HEK293 (cell line): ENCODE measurements around the gene PFDN5.

Source experiments
- EGR2 ChIP-seq: fragments of 450-650 bp; formaldehyde crosslinking; IDR thresholded peaks from 2 replicates; pipeline ENCODE4 v1.5.1; 2016; ENCODE audit warnings: low read depth, missing biosample characterization, missing genetic modification characterization
- FEZF1 ChIP-seq: fragments of 450-650 bp; formaldehyde crosslinking; IDR thresholded peaks from 2 replicates; pipeline ENCODE4 v1.5.1; 2016; ENCODE audit warnings: missing biosample characterization, missing genetic modification characterization
- KLF16 ChIP-seq: fragments of 450-650 bp; formaldehyde crosslinking; IDR thresholded peaks from 2 replicates; pipeline ENCODE4 v1.5.1; 2017; ENCODE audit warnings: missing biosample characterization, missing genetic modification characterization
- PRDM1 ChIP-seq: fragments of 450-650 bp; formaldehyde crosslinking; IDR thresholded peaks from 2 replicates; pipeline ENCODE4; 2016; ENCODE audit warnings: missing biosample characterization, missing genetic modification characterization
- RBAK ChIP-seq: fragments of 450-650 bp; formaldehyde crosslinking; IDR thresholded peaks from 2 replicates; pipeline ENCODE4 v1.5.1; 2016; ENCODE audit warnings: missing biosample characterization, missing genetic modification characterization
- SP2 ChIP-seq: fragments of 450-650 bp; formaldehyde crosslinking; IDR thresholded peaks from 2 replicates; pipeline ENCODE4 v1.5.1; 2016; ENCODE audit warnings: missing biosample characterization, missing genetic modification characterization
- TCF7L2 ChIP-seq: IDR thresholded peaks from 2 replicates; pipeline ENCODE4 v1.6.1; 2011; ENCODE audit warnings: low read depth, mild to moderate bottlenecking, inconsistent platforms, low read length, moderate library complexity, borderline replicate concordance
- ZBTB20 ChIP-seq: fragments of 450-650 bp; formaldehyde crosslinking; IDR thresholded peaks from 2 replicates; pipeline ENCODE4 v1.5.1; 2016; ENCODE audit warnings: missing biosample characterization, missing genetic modification characterization
- ZEB2 ChIP-seq: fragments of 450-650 bp; formaldehyde crosslinking; IDR thresholded peaks from 2 replicates; pipeline ENCODE4 v1.5.1; 2016; ENCODE audit warnings: missing biosample characterization, missing genetic modification characterization
- ZFP41 ChIP-seq: fragments of 450-650 bp; formaldehyde crosslinking; IDR thresholded peaks from 2 replicates; pipeline ENCODE4 v1.5.1; 2016; ENCODE audit warnings: missing biosample characterization, missing genetic modification characterization, borderline replicate concordance
- ZFP69B ChIP-seq: fragments of 450-650 bp; formaldehyde crosslinking; IDR thresholded peaks from 2 replicates; pipeline ENCODE4 v1.5.1; 2016; ENCODE audit warnings: missing biosample characterization, missing genetic modification characterization
- ZNF140 ChIP-seq: fragments of 450-650 bp; formaldehyde crosslinking; IDR thresholded peaks from 2 replicates; pipeline ENCODE4 v1.5.1; 2016; ENCODE audit warnings: missing biosample characterization, missing genetic modification characterization
- ZNF24 ChIP-seq: fragments of 450-650 bp; formaldehyde crosslinking; IDR thresholded peaks from 2 replicates; pipeline ENCODE4 v1.5.1; 2016; ENCODE audit warnings: missing biosample characterization, missing genetic modification characterization
- ZNF366 ChIP-seq: fragments of 450-650 bp; formaldehyde crosslinking; conservative IDR thresholded peaks from 2 replicates; pipeline ENCODE4 v1.5.1; 2016; ENCODE audit warnings: missing biosample characterization, missing genetic modification characterization
- ZNF423 ChIP-seq: fragments of 450-650 bp; formaldehyde crosslinking; IDR thresholded peaks from 2 replicates; pipeline ENCODE4 v1.5.1; 2016; ENCODE audit warnings: missing biosample characterization, missing genetic modification characterization
- ZNF501 ChIP-seq: fragments of 450-650 bp; formaldehyde crosslinking; IDR thresholded peaks from 2 replicates; pipeline ENCODE4 v1.5.1; 2016; ENCODE audit warnings: missing biosample characterization, missing genetic modification characterization
- ZNF610 ChIP-seq: fragments of 450-650 bp; formaldehyde crosslinking; IDR thresholded peaks from 2 replicates; pipeline ENCODE4 v1.5.1; 2016; ENCODE audit warnings: missing biosample characterization, missing genetic modification characterization, borderline replicate concordance
- ZNF624 ChIP-seq: fragments of 450-650 bp; formaldehyde crosslinking; IDR thresholded peaks from 2 replicates; pipeline ENCODE4 v1.5.1; 2017; ENCODE audit warnings: missing biosample characterization, missing genetic modification characterization
- ZNF707 ChIP-seq: fragments of 450-650 bp; formaldehyde crosslinking; IDR thresholded peaks from 2 replicates; pipeline ENCODE4 v1.5.1; 2016; ENCODE audit warnings: missing biosample characterization, missing genetic modification characterization
- ZNF843 ChIP-seq: fragments of 450-650 bp; formaldehyde crosslinking; IDR thresholded peaks from 2 replicates; pipeline ENCODE4 v1.5.1; 2016; ENCODE audit warnings: missing biosample characterization, missing genetic modification characterization
- ZXDB ChIP-seq: fragments of 450-650 bp; formaldehyde crosslinking; IDR thresholded peaks from 2 replicates; pipeline ENCODE4 v1.5.1; 2016; ENCODE audit warnings: missing biosample characterization, missing genetic modification characterization
- TF ChIP-seq, protein P1 (sequence below): fragments of 450-650 bp; formaldehyde crosslinking; IDR thresholded peaks from 2 replicates; pipeline ENCODE4 v1.5.1; 2016; ENCODE audit warnings: missing biosample characterization, missing genetic modification characterization
- TF ChIP-seq, protein P2 (sequence below): fragments of 450-650 bp; formaldehyde crosslinking; IDR thresholded peaks from 2 replicates; pipeline ENCODE4 v1.5.1; 2016; ENCODE audit warnings: missing biosample characterization, missing genetic modification characterization
- TF ChIP-seq, protein P3 (sequence below): fragments of 450-650 bp; formaldehyde crosslinking; IDR thresholded peaks from 2 replicates; pipeline ENCODE4 v1.5.1; 2016; ENCODE audit warnings: missing biosample characterization, missing genetic modification characterization
- TF ChIP-seq, protein P4 (sequence below): fragments of 450-650 bp; formaldehyde crosslinking; IDR thresholded peaks from 2 replicates; pipeline ENCODE4 v1.5.1; 2016; ENCODE audit warnings: missing biosample characterization, missing genetic modification characterization
- TF ChIP-seq, protein P5 (sequence below): fragments of 450-650 bp; formaldehyde crosslinking; IDR thresholded peaks from 2 replicates; pipeline ENCODE4 v1.5.1; 2016; ENCODE audit warnings: missing biosample characterization, missing genetic modification characterization

Gene PFDN5

DNA sequence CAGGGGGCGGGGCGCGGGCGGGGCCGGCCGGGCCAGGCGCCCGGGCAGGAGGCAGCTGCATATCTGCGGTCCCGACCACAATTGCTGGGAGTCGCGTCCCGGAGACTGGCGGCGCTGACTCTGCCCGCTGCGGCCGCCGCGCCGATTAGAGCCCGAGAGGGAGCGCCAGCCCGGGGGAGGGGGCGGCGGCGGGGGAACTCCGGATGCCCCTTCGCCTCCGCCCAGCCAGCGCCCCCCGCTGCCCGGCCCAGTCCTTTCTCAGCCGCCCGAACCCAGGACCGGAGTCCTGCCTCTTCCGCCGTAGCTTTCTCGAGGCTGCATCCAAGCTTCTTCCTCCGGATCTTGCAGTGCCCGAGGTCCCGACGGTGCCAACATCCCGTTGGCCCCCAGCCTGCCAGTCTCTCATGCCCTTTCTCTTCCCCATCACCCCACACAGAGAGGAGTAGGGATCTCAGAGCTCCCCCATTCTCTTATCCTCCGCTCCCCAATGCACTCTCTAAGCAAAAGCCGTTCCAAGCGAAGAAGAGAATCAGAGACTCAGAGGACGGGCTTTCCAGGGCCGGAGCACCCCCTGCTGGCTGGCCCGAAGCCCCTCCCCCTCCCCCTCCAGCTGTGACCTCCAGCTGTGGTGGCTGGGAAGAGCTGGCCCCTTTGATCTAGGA is 49.6 kb downstream of the PFDN5 start (continued):
- TF ChIP-seq, protein P1, sequence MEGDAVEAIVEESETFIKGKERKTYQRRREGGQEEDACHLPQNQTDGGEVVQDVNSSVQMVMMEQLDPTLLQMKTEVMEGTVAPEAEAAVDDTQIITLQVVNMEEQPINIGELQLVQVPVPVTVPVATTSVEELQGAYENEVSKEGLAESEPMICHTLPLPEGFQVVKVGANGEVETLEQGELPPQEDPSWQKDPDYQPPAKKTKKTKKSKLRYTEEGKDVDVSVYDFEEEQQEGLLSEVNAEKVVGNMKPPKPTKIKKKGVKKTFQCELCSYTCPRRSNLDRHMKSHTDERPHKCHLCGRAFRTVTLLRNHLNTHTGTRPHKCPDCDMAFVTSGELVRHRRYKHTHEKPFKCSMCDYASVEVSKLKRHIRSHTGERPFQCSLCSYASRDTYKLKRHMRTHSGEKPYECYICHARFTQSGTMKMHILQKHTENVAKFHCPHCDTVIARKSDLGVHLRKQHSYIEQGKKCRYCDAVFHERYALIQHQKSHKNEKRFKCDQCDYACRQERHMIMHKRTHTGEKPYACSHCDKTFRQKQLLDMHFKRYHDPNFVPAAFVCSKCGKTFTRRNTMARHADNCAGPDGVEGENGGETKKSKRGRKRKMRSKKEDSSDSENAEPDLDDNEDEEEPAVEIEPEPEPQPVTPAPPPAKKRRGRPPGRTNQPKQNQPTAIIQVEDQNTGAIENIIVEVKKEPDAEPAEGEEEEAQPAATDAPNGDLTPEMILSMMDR (tag by site-specific recombination) = peak; percentile 93
- TF ChIP-seq ZXDB (peak; percentile 50; the same call in 1 of the 2 replicates), ZEB2 (tag by site-specific recombination) (peak; percentile 74), EGR2 (tag by site-specific recombination) (0 out of 2 replicates have a peak, but pooled peaks have one; percentile 6), ZNF610 (tag by site-specific recombination) (peak; percentile 95), ZNF624 (tag by site-specific recombination) (no peak), RBAK (no peak), PRDM1 (tag by site-specific recombination) (peak; percentile 90), ZFP41 (tag by site-specific recombination) (no peak), FEZF1 (tag by site-specific recombination) (peak; percentile 49), ZNF366 (tag by site-specific recombination) (peak; percentile 69), ZFP69B (tag by site-specific recombination) (peak; percentile 21; the same call in 1 of the 2 replicates), ZNF140 (tag by site-specific recombination) (no peak), ZNF707 (no peak), TCF7L2 (peak; percentile 66; the same call in 1 of the 2 replicates), ZNF843 (tag by site-specific recombination) (peak; percentile 59; the same call in 1 of the 2 replicates), ZNF423 (tag by site-specific recombination) (0 out of 2 replicates have a peak, but pooled peaks have one; percentile 30), ZBTB20 (peak; percentile 36; the same call in 1 of the 2 replicates), ZNF24 (tag by site-specific recombination) (no peak), KLF16 (tag by site-specific recombination) (peak; percentile 73; the same call in 1 of the 2 replicates), SP2 (peak; percentile 50), ZNF501 (tag by site-specific recombination) (peak; percentile 78)
- TF ChIP-seq, protein P2, sequence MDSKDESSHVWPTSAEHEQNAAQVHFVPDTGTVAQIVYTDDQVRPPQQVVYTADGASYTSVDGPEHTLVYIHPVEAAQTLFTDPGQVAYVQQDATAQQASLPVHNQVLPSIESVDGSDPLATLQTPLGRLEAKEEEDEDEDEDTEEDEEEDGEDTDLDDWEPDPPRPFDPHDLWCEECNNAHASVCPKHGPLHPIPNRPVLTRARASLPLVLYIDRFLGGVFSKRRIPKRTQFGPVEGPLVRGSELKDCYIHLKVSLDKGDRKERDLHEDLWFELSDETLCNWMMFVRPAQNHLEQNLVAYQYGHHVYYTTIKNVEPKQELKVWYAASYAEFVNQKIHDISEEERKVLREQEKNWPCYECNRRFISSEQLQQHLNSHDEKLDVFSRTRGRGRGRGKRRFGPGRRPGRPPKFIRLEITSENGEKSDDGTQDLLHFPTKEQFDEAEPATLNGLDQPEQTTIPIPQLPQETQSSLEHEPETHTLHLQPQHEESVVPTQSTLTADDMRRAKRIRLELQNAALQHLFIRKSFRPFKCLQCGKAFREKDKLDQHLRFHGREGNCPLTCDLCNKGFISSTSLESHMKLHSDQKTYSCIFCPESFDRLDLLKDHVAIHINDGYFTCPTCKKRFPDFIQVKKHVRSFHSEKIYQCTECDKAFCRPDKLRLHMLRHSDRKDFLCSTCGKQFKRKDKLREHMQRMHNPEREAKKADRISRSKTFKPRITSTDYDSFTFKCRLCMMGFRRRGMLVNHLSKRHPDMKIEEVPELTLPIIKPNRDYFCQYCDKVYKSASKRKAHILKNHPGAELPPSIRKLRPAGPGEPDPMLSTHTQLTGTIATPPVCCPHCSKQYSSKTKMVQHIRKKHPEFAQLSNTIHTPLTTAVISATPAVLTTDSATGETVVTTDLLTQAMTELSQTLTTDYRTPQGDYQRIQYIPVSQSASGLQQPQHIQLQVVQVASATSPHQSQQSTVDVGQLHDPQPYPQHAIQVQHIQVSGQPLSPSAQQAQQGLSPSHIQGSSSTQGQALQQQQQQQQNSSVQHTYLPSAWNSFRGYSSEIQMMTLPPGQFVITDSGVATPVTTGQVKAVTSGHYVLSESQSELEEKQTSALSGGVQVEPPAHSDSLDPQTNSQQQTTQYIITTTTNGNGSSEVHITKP (tag by site-specific recombination) = peak; percentile 61
- TF ChIP-seq, protein P3, sequence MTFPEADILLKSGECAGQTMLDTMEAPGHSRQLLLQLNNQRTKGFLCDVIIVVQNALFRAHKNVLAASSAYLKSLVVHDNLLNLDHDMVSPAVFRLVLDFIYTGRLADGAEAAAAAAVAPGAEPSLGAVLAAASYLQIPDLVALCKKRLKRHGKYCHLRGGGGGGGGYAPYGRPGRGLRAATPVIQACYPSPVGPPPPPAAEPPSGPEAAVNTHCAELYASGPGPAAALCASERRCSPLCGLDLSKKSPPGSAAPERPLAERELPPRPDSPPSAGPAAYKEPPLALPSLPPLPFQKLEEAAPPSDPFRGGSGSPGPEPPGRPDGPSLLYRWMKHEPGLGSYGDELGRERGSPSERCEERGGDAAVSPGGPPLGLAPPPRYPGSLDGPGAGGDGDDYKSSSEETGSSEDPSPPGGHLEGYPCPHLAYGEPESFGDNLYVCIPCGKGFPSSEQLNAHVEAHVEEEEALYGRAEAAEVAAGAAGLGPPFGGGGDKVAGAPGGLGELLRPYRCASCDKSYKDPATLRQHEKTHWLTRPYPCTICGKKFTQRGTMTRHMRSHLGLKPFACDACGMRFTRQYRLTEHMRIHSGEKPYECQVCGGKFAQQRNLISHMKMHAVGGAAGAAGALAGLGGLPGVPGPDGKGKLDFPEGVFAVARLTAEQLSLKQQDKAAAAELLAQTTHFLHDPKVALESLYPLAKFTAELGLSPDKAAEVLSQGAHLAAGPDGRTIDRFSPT (tag by site-specific recombination) = peak; percentile 90
- TF ChIP-seq, protein P4, sequence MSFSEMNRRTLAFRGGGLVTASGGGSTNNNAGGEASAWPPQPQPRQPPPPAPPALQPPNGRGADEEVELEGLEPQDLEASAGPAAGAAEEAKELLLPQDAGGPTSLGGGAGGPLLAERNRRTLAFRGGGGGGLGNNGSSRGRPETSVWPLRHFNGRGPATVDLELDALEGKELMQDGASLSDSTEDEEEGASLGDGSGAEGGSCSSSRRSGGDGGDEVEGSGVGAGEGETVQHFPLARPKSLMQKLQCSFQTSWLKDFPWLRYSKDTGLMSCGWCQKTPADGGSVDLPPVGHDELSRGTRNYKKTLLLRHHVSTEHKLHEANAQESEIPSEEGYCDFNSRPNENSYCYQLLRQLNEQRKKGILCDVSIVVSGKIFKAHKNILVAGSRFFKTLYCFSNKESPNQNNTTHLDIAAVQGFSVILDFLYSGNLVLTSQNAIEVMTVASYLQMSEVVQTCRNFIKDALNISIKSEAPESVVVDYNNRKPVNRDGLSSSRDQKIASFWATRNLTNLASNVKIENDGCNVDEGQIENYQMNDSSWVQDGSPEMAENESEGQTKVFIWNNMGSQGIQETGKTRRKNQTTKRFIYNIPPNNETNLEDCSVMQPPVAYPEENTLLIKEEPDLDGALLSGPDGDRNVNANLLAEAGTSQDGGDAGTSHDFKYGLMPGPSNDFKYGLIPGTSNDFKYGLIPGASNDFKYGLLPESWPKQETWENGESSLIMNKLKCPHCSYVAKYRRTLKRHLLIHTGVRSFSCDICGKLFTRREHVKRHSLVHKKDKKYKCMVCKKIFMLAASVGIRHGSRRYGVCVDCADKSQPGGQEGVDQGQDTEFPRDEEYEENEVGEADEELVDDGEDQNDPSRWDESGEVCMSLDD (tag by site-specific recombination) = no peak; the same call in 1 of the 2 replicates
- TF ChIP-seq, protein P5, sequence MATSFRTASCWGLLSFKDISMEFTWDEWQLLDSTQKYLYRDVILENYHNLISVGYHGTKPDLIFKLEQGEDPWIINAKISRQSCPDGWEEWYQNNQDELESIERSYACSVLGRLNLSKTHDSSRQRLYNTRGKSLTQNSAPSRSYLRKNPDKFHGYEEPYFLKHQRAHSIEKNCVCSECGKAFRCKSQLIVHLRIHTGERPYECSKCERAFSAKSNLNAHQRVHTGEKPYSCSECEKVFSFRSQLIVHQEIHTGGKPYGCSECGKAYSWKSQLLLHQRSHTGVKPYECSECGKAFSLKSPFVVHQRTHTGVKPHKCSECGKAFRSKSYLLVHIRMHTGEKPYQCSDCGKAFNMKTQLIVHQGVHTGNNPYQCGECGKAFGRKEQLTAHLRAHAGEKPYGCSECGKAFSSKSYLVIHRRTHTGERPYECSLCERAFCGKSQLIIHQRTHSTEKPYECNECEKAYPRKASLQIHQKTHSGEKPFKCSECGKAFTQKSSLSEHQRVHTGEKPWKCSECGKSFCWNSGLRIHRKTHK (tag by site-specific recombination) = no peak
